GM18508 (cell line): ENCODE data around the gene RBM12.
"Not testable (repeated sequence)": the region's sequence is repeated elsewhere in the genome, so short reads cannot be mapped to it uniquely, and the experiment has no call there.

Source experiments
- ATAC-seq: cut with Tn5 transposase; IDR thresholded peaks from one replicate; pipeline ENCODE4 v1.9.1; 2021; ENCODE audit warnings: moderate number of reproducible peaks; ENCODE audit not compliant: insufficient read depth, unreplicated experiment

Gene RBM12

GRCh38 chr20:35664466-35665206 is at the start of gene RBM12, which contains the start of gene CPNE1:
TSS of gene RBM12 (minus strand) at chr20:35664900. CDS start at chr20:35655322, 9,578 bp downstream.
TSS of gene CPNE1 (minus strand) at chr20:35664900. CDS start at chr20:35632923, 31,977 bp downstream.
- ATAC-seq, result no peak

- no peak for ATAC-seq
Observed at GRCh38 chr20:35714127-35714526, 49.4 kb upstream of the RBM12 start.

GRCh38 chr20:35713120-35713519 is 48.4 kb upstream of the RBM12 start:
- not testable (repeated sequence) for ATAC-seq

- ATAC-seq, result no peak
Observed at GRCh38 chr20:35711588-35712209, 47.0 kb upstream of the RBM12 start.

- no peak for ATAC-seq
Observed at GRCh38 chr20:35710884-35711587, 46.3 kb upstream of the RBM12 start.

GRCh38 chr20:35710039-35710438 is 45.3 kb upstream of the RBM12 start:
- no peak for ATAC-seq

- ATAC-seq, result no peak
Observed at GRCh38 chr20:35709259-35709658, 44.6 kb upstream of the RBM12 start.

- ATAC-seq, result no peak
Observed at GRCh38 chr20:35708502-35708901, 43.8 kb upstream of the RBM12 start.

- not testable (repeated sequence) for ATAC-seq
Observed at GRCh38 chr20:35706591-35707529, 42.2 kb upstream of the RBM12 start.

GRCh38 chr20:35705894-35706293 is 41.2 kb upstream of the RBM12 start:
- ATAC-seq, result not testable (repeated sequence)

GRCh38 chr20:35704514-35705261 is 40.0 kb upstream of the RBM12 start:
- no peak for ATAC-seq

GRCh38 chr20:35702824-35703695 is 38.4 kb upstream of the RBM12 start:
- ATAC-seq, result no peak

- ATAC-seq, result no peak
Observed at GRCh38 chr20:35702051-35702823, 37.5 kb upstream of the RBM12 start.

- no peak for ATAC-seq
Observed at GRCh38 chr20:35700625-35701148, 36.0 kb upstream of the RBM12 start.

GRCh38 chr20:35699957-35700624 is 35.4 kb upstream of the RBM12 start:
- no peak for ATAC-seq

GRCh38 chr20:35699127-35699956 is 34.6 kb upstream of the RBM12 start, which contains the start of the genes NFS1 and ROMO1:
TSS of gene NFS1 (minus strand) at chr20:35699352. CDS start at chr20:35699288, 64 bp downstream.
TSS of gene ROMO1 (plus strand) at chr20:35699405. CDS start at chr20:35699633, 228 bp downstream.
- ATAC-seq, result no peak
